Vagina (tissue), 2 donors: ENCODE measurements around the gene PJA2.

ENCODE experiments used
- POLR2A ChIP-seq, 2 donors: fragments of 450-650 bp; IDR thresholded peaks; one replicate each; pipeline ENCODE4 v1.6.1; 2017; ENCODE audit warnings: antibody characterized with exemption in 2 of 2, mild to moderate bottlenecking in 2 of 2, moderate library complexity in 2 of 2
- POLR2AphosphoS5 ChIP-seq, 2 donors: sonication (generic); formaldehyde crosslinking; IDR thresholded peaks; one replicate each; pipeline ENCODE4 v1.9.0; 2017; ENCODE audit warnings: antibody characterized with exemption in 2 of 2, mild to moderate bottlenecking in 2 of 2, low read depth in 1 of 2; ENCODE audit not compliant: insufficient read depth in 1 of 2
- TF ChIP-seq, protein P1 (sequence below), 3 experiments: fragments of 450-650 bp in 2 of 3; fragments of 200-600 bp in 1 of 3; sonication (generic) in 1 of 3; IDR thresholded peaks; one replicate each; pipeline ENCODE4 v1.5.1; 2017 to 2019; ENCODE audit warnings: antibody characterized with exemption in 3 of 3, mild to moderate bottlenecking in 2 of 3, moderate library complexity in 2 of 3

DNA sequence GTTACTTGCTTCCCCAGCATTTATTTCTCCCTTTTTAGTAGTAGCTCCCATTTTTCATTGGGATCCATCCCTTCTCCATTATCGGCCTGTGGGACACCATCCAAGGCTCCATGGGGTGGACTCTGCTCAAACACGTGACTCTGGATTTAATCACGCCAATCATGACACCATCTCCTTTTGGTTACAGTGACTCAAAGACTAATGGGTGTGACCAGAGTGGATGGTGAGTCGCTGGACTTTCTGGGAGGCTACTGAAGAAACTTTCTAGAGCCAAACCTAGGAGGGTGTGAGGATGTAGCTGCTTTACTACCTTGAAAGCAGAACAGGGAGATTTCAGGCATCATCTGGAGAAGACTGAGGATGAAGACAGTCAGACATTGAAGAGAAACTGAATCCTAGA is 93.1 kb downstream of the PJA2 start:
- TF ChIP-seq, protein P1, sequence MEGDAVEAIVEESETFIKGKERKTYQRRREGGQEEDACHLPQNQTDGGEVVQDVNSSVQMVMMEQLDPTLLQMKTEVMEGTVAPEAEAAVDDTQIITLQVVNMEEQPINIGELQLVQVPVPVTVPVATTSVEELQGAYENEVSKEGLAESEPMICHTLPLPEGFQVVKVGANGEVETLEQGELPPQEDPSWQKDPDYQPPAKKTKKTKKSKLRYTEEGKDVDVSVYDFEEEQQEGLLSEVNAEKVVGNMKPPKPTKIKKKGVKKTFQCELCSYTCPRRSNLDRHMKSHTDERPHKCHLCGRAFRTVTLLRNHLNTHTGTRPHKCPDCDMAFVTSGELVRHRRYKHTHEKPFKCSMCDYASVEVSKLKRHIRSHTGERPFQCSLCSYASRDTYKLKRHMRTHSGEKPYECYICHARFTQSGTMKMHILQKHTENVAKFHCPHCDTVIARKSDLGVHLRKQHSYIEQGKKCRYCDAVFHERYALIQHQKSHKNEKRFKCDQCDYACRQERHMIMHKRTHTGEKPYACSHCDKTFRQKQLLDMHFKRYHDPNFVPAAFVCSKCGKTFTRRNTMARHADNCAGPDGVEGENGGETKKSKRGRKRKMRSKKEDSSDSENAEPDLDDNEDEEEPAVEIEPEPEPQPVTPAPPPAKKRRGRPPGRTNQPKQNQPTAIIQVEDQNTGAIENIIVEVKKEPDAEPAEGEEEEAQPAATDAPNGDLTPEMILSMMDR (IDR thresholded peaks at IDR 0.05): no peak
- TF ChIP-seq POLR2A (IDR thresholded peaks at IDR 0.05) (no peak), POLR2AphosphoS5 (IDR thresholded peaks at IDR 0.05; ENCODE audit: insufficient read depth in 1 of 2, low read depth in 1 of 2) (no peak)
